Epithelial cell of esophagus (primary cell): Measurements from ENCODE around the gene KLHL29.

Experiments used
- DNase-seq: peaks from one replicate; pipeline ENCODE4 v3.0.0; 2010; ENCODE audit warnings: low read depth
- H3K4me3 ChIP-seq: 2 replicates; pipeline ENCODE4 v1.5.1; 2011; ENCODE audit warnings: mild to moderate bottlenecking, low read length, control low read depth
- CTCF ChIP-seq: IDR thresholded peaks from 2 replicates; pipeline ENCODE4 v1.5.1; 2011; ENCODE audit warnings: low read depth, mild to moderate bottlenecking, low read length, control low read depth, inconsistent platforms; ENCODE audit not compliant: insufficient read depth; ENCODE audit errors: missing control alignments

Gene KLHL29

GRCh38 chr2:23585273-23586170 lies 200.5 kb downstream of the KLHL29 start:
- no peak for DNase-seq
- no peak for TF ChIP-seq CTCF
- H3K4me3 ChIP-seq = no peak overlapping the region

- no peak for DNase-seq
- TF ChIP-seq CTCF = no peak
- H3K4me3 ChIP-seq = no peak overlapping the region
These were observed 201.8 kb downstream of the KLHL29 start for GRCh38 chr2:23586741-23587306.

- DNase-seq = no peak
- TF ChIP-seq CTCF = no peak
- no peak overlapping the region for H3K4me3 ChIP-seq
These were observed 202.4 kb downstream of the KLHL29 start for GRCh38 chr2:23587341-23587880.

- H3K4me3 ChIP-seq = no peak overlapping the region
- TF ChIP-seq CTCF = no peak
- no peak for DNase-seq
These were observed 203.1 kb downstream of the KLHL29 start for GRCh38 chr2:23588106-23588505.

GRCh38 chr2:23588508-23589201 lies 203.7 kb downstream of the KLHL29 start:
- no peak for TF ChIP-seq CTCF
- DNase-seq = no peak
- H3K4me3 ChIP-seq = no peak overlapping the region

GRCh38 chr2:23589220-23589647 lies 204.3 kb downstream of the KLHL29 start:
- no peak overlapping the region for H3K4me3 ChIP-seq
- no peak for DNase-seq
- TF ChIP-seq CTCF = no peak
